Neural progenitor cell (in vitro differentiated cells): ENCODE data around the gene KCTD19.

ENCODE experiments used
- CTCF ChIP-seq: fragments of 200-600 bp; sonication (generic); IDR thresholded peaks from 2 replicates; pipeline ENCODE4 v1.5.1; 2017; ENCODE audit warnings: antibody characterized with exemption, mild to moderate bottlenecking
- EZH2phosphoT487 ChIP-seq: fragments of 200-600 bp; sonication (generic); IDR thresholded peaks from 2 replicates; pipeline ENCODE4 v1.6.1; 2017; ENCODE audit warnings: antibody characterized with exemption

DNA sequence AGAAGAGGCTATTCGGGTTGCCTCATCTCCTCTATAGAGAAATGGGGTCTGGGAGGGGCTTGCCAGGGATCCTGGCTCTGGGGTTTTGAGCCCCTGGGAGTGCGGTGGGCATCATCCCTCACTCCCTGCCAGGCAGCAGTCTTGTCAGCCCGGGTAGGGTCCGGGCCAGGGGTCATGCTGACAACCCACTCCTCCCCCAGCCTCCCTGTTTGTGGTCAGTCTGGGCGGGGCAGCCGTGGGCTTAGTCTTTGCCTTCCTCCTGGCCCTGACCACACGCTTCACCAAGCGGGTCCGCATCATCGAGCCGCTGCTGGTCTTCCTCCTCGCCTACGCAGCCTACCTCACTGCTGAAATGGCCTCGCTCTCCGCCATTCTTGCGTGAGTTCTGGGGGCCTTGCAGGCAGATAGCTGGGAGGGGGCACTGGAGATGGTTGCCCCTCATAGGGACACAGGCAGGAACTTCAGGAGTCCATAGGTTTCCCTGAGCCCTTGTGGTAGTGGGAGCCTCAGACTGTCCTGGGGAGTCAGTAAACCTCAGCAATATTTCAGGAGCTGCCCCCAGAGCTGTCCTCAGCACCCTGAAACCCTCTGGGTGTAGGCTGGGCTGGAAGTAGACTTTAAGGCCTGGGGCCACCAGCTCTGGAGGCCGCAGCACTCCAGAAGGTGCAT is 70.9 kb downstream of the KCTD19 start:
- TF ChIP-seq EZH2phosphoT487 (no peak), CTCF (no peak)
